Lung (tissue), 12 donors: ENCODE results near the gene NIPBL. TPM values are rescaled to one million over a fixed set of nuclear protein-coding genes. Genes with fewer than 3 reads are reported as not detected.

Experiments used
- ATAC-seq: fragments of 200-7000 bp; cut with Tn5 transposase; one replicate; pipeline ENCODE4 v1.9.1; 2020; ENCODE audit warnings: moderate number of reproducible peaks; ENCODE audit not compliant: insufficient read depth, low FRiP score
- DNase-seq, 3 donors: peaks; one replicate each; pipeline ENCODE4 v3.0.0-alpha.2; 2013 to 2017
- H3K27ac ChIP-seq, 2 donors: one replicate each; pipeline ENCODE4 v1.5.1; 2013; ENCODE audit warnings: mild to moderate bottlenecking in 2 of 2, moderate library complexity in 2 of 2, control low read depth in 1 of 2, inconsistent platforms in 1 of 2, low read depth in 1 of 2, low read length in 1 of 2
- H3K27me3 ChIP-seq, 3 donors: one replicate each; pipeline ENCODE4 v1.5.1; 2013; ENCODE audit warnings: low read length in 2 of 3; ENCODE audit not compliant: control insufficient read depth in 3 of 3, insufficient read depth in 3 of 3
- H3K36me3 ChIP-seq, 4 donors: one replicate each; pipeline ENCODE4 v1.5.1; 2013; ENCODE audit warnings: low read length in 4 of 4, mild to moderate bottlenecking in 1 of 4, moderate library complexity in 1 of 4; ENCODE audit not compliant: control insufficient read depth in 4 of 4, insufficient read depth in 4 of 4
- H3K4me1 ChIP-seq, 5 donors: one replicate each; pipeline ENCODE4 v1.5.1; 2013; ENCODE audit warnings: low read length in 5 of 5, mild to moderate bottlenecking in 2 of 5, moderate library complexity in 1 of 5; ENCODE audit not compliant: control insufficient read depth in 5 of 5, insufficient read depth in 5 of 5
- H3K4me3 ChIP-seq: one replicate; pipeline ENCODE4 v1.5.1; 2013; ENCODE audit warnings: mild to moderate bottlenecking, control low read depth, moderate library complexity
- H3K9ac ChIP-seq, 2 donors: one replicate each; pipeline ENCODE4 v1.5.1; 2013; ENCODE audit warnings: low read length in 2 of 2, control low read depth in 1 of 2; ENCODE audit not compliant: insufficient read depth in 1 of 2
- H3K9me3 ChIP-seq, 4 donors: one replicate each; pipeline ENCODE4 v1.5.1; 2013; ENCODE audit warnings: low read length in 3 of 4, mild to moderate bottlenecking in 1 of 4, moderate library complexity in 1 of 4; ENCODE audit not compliant: control insufficient read depth in 4 of 4, insufficient read depth in 3 of 4
- WGBS, 2 donors: extraction: QIAGEN DNeasy Blood & Tissue Kit; methylation state at CpG; one replicate each; pipeline ENCODE4 v1.1.7; 2013; 5-methylcytosine and 5-hydroxymethylcytosine counted together
- polyA plus RNA-seq, 2 donors: library from polyadenylated mRNA; stranded (reverse); fragments of 200-250 nt; gene quantifications; one replicate each; pipeline ENCODE4 v1.2.1, GENCODE V29; 2013
- total RNA-seq, 2 donors: library from RNA; depleted of rRNA in 1 of 2; stranded (reverse); fragments of >200 nt in 1 of 2; gene quantifications; one replicate each; pipeline ENCODE4 v1.2.1, GENCODE V29; 2014 to 2021
- TF ChIP-seq, protein P1 (sequence below): IDR thresholded peaks from 2 replicates; pipeline ENCODE4 v1.5.1; 2012; ENCODE audit warnings: mild to moderate bottlenecking; ENCODE audit errors: control extremely low read depth, extremely low read depth
- donor health status: control.
- donor health status: control.
- donor health status: Bipolar disorder and iron deficiency.
- donor health status: healthy.
- donor health status: DM: yes; HTN: yes; CAD: no.

NIPBL gene
- total and polyA plus RNA-seq, 4 donors: 13.7 to 124 (median 32.4) TPM

- no peak for ATAC-seq
- TF ChIP-seq, protein P1, sequence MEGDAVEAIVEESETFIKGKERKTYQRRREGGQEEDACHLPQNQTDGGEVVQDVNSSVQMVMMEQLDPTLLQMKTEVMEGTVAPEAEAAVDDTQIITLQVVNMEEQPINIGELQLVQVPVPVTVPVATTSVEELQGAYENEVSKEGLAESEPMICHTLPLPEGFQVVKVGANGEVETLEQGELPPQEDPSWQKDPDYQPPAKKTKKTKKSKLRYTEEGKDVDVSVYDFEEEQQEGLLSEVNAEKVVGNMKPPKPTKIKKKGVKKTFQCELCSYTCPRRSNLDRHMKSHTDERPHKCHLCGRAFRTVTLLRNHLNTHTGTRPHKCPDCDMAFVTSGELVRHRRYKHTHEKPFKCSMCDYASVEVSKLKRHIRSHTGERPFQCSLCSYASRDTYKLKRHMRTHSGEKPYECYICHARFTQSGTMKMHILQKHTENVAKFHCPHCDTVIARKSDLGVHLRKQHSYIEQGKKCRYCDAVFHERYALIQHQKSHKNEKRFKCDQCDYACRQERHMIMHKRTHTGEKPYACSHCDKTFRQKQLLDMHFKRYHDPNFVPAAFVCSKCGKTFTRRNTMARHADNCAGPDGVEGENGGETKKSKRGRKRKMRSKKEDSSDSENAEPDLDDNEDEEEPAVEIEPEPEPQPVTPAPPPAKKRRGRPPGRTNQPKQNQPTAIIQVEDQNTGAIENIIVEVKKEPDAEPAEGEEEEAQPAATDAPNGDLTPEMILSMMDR: no peak
- Histone ChIP-seq H3K4me3 (no peak overlapping the region), H3K27me3 (no peaks in the 10 kb centered on the region), H3K9ac (no peak overlapping the region), H3K9me3 (no peaks in the 10 kb centered on the region), H3K27ac (no peak overlapping the region), H3K4me1 (no peaks in the 10 kb centered on the region), H3K36me3 (peaks cover 0 to 23% (median 8%) of the 10 kb centered on the region in 4 donors)
- DNase-seq: no peak
- WGBS, 2 donors: 86 to 87% methylated on average over 6 of the region's 6 CpGs
These were observed 158.4 kb downstream of the NIPBL start for GRCh38 chr5:37034955-37035354.

DNA sequence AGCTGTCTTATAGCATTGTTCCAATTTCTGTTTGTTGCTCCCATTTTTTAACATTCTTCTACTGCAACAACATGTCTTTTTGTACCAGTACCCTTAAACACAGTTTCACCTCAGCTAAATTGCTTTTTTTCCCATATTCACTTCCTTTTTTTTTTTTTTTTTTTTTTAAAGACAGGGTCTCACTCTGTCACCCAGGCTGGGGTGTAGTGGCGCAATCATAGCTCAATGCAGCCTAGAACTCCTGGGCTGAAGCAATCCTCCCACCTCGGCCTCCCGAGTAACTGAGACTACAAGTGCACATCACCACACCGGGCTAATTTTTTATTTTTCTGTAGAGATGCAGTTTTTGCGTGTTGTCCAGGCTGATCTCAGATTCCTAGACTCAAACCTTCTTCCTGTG, 161.3 kb downstream of the NIPBL start:
- no peaks in the 10 kb centered on the region for H3K4me1 ChIP-seq
- no peak for DNase-seq
- H3K36me3 ChIP-seq: peaks cover 0 to 12% (median 7%) of the 10 kb centered on the region in 4 donors
- no peaks in the 10 kb centered on the region for H3K27me3 ChIP-seq
- no peak overlapping the region for H3K9ac ChIP-seq
- WGBS, 2 donors: 82 to 93% methylated on average over 5 of the region's 5 CpGs
- H3K4me3 ChIP-seq: no peak overlapping the region
- H3K9me3 ChIP-seq: no peaks in the 10 kb centered on the region
- ATAC-seq: no peak
- no peak overlapping the region for H3K27ac ChIP-seq
- TF ChIP-seq, protein P1: no peak

DNA sequence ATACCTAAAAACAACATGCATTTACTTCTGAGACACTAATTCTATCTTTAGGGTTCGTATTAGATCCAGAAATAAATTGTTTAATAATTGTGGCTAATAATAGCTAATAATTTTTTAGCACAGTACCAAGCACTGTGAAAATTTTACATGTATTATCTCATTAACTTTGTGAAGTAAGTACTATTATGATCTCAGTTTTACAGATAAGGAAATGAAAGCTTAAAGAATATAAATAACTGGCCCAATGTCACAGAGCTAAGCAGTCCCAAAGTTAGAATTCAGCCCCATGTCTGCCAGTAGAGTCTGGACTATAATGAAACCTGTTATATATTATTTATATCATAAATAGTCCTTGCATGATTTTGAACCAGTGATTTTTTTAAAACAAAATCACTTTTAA, 163.3 kb downstream of the NIPBL start:
- 93 to 95% methylated on average over 1 of the region's 1 CpG for WGBS, 2 donors
- Histone ChIP-seq H3K36me3 (peaks cover 0 to 17% (median 12%) of the 10 kb centered on the region in 4 donors), H3K27ac (no peak overlapping the region), H3K9me3 (no peaks in the 10 kb centered on the region), H3K4me1 (no peaks in the 10 kb centered on the region), H3K27me3 (no peaks in the 10 kb centered on the region), H3K9ac (no peak overlapping the region), H3K4me3 (no peak overlapping the region)
- TF ChIP-seq, protein P1: no peak
- ATAC-seq (no peak), DNase-seq (no peak)

GRCh38 chr5:37043693-37044092, 167.1 kb downstream of the NIPBL start:
- WGBS, 2 donors: 86 to 92% methylated on average over 2 of the region's 2 CpGs

More at GRCh38 chr5:37043693-37044092, 167.1 kb downstream of the NIPBL start:
- H3K9me3 ChIP-seq: no peaks in the 10 kb centered on the region
- H3K4me1 ChIP-seq: no peaks in the 10 kb centered on the region
- no peak overlapping the region for H3K4me3 ChIP-seq
- DNase-seq (no peak), ATAC-seq (no peak)
- H3K9ac ChIP-seq: no peak overlapping the region
- peaks cover 6 to 33% (median 13%) of the 10 kb centered on the region in 4 donors for H3K36me3 ChIP-seq
- TF ChIP-seq, protein P1: no peak
- no peaks in the 10 kb centered on the region for H3K27me3 ChIP-seq
- H3K27ac ChIP-seq: no peak overlapping the region
